GM19351 (cell line): Measurements from ENCODE around the gene AGXT.

Source experiments
- ATAC-seq: cut with Tn5 transposase; IDR thresholded peaks from one replicate; pipeline ENCODE4 v1.9.1; 2021; ENCODE audit warnings: mild to moderate bottlenecking, moderate library complexity; ENCODE audit not compliant: unreplicated experiment

The AGXT gene

DNA sequence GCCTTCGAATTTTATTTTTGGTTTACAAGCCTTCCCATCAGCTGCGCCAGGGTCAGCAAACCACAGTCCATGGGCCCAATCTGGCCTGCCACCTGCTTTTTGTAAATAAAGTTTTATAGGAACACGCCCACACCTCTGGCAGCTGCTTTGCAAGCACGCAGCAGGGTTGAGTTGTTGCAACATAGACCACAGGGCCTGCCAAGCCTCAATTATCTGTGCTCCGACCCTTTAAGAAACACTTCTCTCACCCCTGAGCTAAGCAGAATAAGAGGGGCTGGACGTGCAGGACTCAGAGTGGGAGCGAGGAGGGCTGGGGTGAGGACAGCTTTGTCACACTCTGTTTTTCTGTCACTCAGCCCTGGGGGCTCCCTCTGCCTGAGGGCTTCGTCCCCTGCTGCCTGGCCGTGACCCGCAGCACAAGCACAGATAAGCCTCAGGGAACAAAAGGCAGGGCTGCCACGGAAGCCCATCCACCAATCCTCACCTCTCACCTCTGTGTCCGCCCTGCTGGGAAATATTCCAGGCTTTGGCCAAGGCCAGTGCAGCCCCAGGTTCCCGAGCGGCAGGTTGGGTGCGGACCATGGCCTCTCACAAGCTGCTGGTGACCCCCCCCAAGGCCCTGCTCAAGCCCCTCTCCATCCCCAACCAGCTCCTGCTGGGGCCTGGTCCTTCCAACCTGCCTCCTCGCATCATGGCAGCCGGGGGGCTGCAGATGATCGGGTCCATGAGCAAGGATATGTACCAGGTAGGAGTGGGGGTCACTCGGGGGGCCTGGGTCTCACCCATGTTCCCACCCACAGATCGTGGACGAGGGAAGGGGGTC, at the start of gene AGXT:
AGXT (plus strand) TSS at position 539 of the 823 bp plus-strand sequence; CDS start at position 581, 42 bp downstream.
- no peak for ATAC-seq

DNA sequence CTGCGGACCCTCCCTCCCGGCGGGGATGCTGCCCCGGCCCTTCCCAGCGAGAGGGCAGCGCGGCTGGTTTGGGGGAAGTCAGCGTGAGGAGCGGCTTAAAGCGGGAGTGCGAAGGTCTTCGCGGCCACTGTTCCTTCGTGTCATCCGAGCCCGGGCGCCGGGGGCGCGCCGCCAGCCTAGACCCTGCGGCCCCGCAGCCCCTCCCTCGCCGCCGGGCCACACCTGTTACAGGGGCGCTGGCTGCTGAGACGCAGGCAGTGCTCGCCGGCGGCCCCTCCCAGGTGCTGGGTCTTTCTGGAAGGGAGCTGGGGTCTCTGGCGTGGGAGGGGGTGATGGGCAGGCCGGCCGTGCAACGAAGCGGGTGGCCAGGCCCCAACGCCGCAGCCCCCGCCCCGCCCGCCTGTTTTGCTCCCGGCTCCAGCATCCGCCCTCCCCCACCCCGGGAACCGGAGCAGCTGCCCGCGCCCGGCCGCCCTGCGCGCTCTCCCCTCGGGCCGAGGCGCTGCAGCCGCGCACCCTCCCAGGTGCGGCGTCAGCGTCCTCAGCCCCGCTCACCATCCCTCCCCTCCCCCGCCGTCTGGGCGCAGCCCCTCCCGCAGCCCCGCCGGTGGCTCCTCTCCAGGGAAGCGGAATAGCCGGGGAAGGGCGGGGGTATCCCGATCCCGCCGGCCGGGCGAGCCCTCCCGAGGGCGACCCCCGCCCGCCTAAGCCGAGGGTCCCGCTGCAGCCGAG, 49.3 kb upstream of the AGXT start:
- no peak for ATAC-seq

GRCh38 chr2:240819858-240820606, 48.6 kb upstream of the AGXT start, which contains the start of gene KIF1A:
Gene KIF1A (minus strand): TSS chr2:240820219. CDS start chr2:240797752, 22,467 bp downstream.
- no peak for ATAC-seq

- no peak for ATAC-seq
Measured at GRCh38 chr2:240820607-240821428, 47.8 kb upstream of the AGXT start.

- no peak for ATAC-seq
Measured at GRCh38 chr2:240821429-240821778, 47.2 kb upstream of the AGXT start.

DNA sequence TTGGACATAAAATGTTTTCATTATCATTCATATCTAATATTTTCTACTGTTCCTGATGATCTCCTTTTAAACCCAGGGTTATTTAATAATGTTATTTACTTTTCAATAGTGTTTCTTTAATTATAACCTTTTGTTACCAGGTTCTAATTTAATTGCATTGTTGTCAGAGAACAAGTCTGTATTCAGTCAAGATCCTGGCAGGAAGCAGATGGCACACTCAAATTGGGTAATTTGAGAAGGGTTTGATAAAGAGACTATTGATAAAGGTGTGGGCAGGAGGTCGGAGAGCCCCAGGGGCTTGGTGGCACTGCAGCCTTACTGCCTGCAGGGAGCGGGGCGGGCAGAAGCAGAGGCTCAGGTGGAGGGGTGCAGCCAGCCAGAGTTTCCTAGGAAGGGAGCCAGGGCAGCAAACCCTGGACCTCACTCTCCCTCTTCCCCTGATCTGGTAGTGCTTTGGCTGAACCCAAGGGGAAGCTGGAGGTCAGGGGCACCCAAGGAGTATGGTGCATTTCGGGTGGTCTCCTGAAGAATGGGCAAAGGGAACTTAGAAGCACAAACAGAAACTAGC, 46.3 kb upstream of the AGXT start:
- no peak for ATAC-seq

DNA sequence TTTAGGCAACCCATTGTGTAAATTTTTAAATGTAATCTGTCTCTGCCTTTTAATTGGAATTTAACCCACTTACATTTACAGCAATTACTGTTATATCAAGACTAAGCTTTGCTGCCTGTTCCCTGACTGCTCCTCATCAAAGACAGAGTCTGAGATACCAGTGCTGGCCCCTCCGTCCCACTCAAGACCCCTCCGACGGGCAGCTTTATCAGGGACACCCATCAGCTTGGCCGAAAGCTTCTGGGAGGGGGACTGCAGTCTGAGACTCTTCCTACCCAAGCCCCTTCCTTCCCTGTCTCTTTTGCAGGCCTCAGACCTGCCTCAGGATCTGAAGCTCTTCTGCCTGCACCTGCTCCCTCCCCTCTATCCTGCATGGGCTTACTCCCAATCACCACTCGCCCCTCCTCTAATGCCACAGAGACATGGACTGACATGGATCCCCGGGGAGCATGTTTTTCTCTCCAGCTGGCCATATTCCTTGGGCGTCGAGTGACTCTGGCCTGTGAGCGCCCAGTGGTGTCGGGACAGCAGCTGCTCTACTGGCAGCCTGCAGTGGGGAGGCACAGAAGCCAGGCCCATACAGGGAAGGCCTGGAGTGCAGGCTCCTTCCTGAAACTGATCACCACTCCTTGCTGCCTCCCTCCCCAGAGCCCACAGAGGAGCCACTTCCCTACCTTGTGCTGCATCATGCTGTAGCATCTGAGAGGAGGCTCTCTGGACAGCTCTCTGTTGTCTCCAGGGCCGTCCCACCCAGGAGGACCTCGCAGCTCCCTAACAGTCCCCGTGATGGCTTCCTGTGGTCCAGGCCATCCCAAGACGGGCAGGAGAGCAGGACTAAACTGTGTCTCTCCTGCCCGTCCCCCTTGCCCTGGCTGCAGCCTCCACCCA, 44.9 kb upstream of the AGXT start:
- ATAC-seq = no peak

- no peak for ATAC-seq
Measured at GRCh38 chr2:240825476-240825875, 43.1 kb upstream of the AGXT start.

DNA sequence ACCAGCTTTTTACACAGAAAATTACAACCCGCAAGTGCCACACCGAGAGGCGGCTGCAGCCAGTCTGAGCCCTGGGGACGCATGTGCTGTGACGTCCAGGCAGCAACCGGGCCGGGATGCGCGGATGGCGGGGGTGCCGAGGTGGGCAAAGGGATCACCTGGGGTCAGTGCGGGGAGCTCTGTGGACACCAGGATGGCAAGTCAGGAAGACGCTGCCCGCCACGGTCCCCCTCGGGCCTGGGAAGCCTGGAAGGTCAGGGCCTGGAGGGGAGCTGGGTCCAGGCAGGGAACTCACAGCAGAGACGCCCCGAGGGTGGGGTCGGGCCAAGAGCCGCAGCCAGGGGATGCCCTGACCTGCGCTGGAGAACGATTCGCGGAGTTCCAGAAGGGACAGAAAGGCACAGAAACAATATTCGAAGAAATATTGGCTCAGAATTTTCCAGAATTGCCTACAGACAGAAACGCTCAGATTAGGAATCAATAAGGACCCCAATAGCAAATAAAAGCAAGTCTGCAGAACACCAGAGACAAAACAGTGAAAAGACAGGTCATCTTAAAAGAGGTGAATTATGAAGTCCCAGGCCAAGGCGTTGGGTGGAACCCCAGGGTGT, 36.9 kb upstream of the AGXT start:
- no peak for ATAC-seq

DNA sequence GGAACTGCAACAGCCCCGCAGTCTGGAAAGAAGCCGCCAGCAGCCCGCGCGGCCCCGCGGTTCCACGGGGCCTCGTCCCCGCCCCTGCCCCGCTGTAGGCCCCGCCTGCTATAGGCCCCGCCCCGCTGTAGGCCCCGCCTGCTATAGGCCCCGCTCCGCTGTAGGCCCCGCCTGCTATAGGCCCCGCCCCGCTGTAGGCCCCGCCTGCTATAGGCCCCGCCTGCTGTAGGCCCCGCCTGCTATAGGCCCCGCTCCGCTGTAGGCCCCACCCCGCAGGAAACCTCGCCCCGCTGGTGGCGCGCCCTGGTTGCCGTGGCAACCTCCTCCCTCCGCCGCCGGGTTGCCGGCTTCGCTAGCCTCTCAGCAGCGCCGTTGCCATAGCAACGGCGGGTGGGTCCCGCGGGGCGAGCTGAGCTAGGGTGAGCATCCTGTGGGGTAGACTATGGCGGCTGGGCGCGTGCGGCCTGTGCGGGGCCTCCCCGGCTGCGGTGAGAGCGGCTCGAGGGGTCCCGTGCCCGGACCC, 36.4 kb upstream of the AGXT start:
- peak; percentile 97 for ATAC-seq

- ATAC-seq = no peak
Measured at GRCh38 chr2:240832921-240833494, 35.6 kb upstream of the AGXT start.

DNA sequence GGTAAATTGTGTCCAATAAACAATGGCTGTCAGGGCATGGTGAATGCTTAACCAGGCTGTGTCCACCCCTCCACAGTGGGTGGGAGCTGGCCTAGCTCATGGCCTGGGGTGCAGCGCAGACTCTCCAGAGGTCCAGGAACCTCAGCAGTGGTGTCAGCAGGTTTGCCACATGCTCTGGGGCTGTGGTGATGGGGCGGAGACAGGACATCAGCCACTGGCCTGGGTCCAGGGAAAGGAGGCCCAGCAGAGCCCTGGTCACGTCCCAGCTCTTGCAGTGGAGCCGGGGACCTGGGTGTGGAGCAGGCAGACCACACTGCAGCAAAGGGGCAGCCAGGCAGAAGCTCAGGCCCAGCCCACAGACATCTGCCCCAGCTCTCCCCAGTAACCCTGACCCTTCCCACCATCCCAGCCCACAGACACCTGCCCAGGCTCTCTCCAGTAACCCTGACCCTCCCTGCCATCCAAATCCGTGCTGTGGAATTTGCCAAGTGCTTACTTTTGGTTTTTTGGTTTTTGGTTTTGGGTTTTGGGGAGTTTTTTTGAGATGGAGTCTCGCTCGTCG, 34.8 kb upstream of the AGXT start:
- no peak for ATAC-seq

DNA sequence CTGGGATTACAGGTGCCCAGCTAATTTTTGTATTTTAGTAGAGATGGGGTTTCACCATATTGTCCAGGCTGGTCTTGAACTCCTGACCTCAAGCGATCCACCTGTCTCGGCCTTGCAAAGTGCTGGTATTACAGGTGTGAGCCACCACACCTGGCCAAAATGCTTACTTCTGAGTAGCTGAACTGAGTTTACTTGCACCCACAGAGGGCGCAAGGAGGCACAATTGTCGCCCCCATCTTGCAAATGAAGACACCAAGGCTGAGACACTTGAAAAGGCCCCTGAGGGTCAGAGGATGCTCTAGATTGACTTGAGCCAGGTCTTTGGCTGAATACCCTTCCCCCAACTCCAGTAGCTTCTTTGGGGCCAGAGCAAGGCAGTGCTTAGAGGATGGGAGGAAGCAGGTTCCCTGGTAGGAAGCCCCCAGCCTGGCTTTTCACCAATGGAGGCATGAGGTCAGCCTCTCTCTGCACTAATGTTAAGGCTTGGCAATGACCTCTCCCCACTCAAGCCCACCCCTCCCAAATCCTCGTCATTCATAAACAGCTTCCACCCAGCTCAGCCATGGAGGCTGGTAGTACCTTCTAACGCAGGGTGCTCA, 34.1 kb upstream of the AGXT start:
- no peak for ATAC-seq

DNA sequence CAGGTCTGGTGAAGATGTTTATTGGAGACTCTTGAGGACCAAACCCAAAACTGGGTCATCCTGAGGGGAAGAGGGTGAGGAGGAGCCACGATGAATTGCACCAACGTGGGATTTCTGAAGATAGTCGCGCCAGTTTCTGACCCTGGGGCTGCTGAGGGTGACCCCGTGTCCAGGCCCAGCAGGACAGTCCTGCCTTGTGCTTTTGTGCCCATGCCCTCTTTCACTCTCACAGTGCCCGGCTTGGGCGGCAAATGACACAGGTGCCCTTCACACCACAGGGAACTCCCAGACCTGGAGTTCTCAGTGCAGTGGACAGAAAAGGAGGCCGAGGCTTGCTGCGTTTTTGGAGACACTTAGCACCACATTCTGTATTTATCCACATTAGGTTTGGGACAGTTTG, 33.1 kb upstream of the AGXT start:
- no peak for ATAC-seq

GRCh38 chr2:240836781-240837467, 31.7 kb upstream of the AGXT start:
- no peak for ATAC-seq

DNA sequence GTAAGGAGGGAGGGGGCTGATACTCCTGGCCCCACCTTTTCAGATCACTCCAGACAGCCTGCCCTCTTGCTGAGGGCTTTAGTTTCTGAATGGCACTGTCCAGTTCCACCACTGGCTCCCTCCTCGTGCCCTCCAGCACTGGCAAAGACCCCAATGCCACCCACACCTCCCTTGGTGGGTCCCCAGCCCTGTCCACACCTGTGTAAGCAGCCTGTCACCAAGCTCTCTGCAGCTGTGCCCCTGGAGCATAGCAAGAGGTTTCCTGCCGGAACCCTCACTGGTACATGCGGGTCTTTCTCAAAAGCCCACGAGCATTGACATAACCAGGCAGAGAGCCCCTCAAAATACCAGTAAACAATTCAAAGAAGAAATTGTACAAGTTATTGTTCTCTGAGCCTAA, 31.0 kb upstream of the AGXT start:
- ATAC-seq = no peak
